Prostate gland (tissue), 2 donors: ENCODE measurements around the gene SYNM. TPM values are rescaled to one million over a fixed set of nuclear protein-coding genes. Genes with fewer than 3 reads are reported as not detected.

Experiments
- DNase-seq: peaks from one replicate; pipeline ENCODE4 v3.0.0-alpha.2; 2019; ENCODE audit warnings: low spot score
- H3K27ac ChIP-seq, 2 donors: fragments of 200-600 bp; sonication (generic); 2 replicates each; pipeline ENCODE4 v1.5.1; 2017 to 2019
- H3K27me3 ChIP-seq: fragments of 200-600 bp; sonication (generic); replicated peaks from 2 replicates; pipeline ENCODE4 v1.5.1; 2019; ENCODE audit not compliant: insufficient read depth
- H3K36me3 ChIP-seq, 2 donors: fragments of 200-600 bp; sonication (generic); 1 replicate in 1 of 2; 2 replicates in 1 of 2; pipeline versions ENCODE4 v1.5.1 to v1.8.1; 2017 to 2019
- H3K4me1 ChIP-seq: fragments of 200-600 bp; sonication (generic); replicated peaks from 2 replicates; pipeline ENCODE4 v1.5.1; 2019
- H3K4me3 ChIP-seq, 2 donors: fragments of 200-600 bp; sonication (generic); 2 replicates each; pipeline ENCODE4 v1.5.1; 2017 to 2019
- H3K9me3 ChIP-seq: fragments of 200-600 bp; sonication (generic); 2 replicates; pipeline ENCODE4 v1.5.1; 2017
- POLR2A ChIP-seq: fragments of 450-650 bp; IDR thresholded peaks from one replicate; pipeline ENCODE4 v1.6.1; 2016; ENCODE audit warnings: antibody characterized with exemption, mild to moderate bottlenecking
- POLR2AphosphoS5 ChIP-seq: sonication (generic); formaldehyde crosslinking; IDR thresholded peaks from one replicate; pipeline ENCODE4 v1.6.1; 2017; ENCODE audit warnings: antibody characterized with exemption
- WGBS: methylation state at CpG from one replicate; pipeline ENCODE4 v1.1.5; 2018; 5-methylcytosine and 5-hydroxymethylcytosine counted together
- intact Hi-C: fragments of 100-400 bp; cut with DNase I; formaldehyde crosslinking; loops from one replicate; pipeline ENCODE4 v1.14.2; 2022
- total RNA-seq, 2 donors: library from RNA; depleted of rRNA; stranded (reverse); fragments of >200 nt; gene quantifications; one replicate each; pipeline ENCODE4 v1.1.0, GENCODE V29; 2016
- TF ChIP-seq, protein P1 (sequence below), 4 experiments: fragments of 200-600 bp in 2 of 4; fragments of 450-650 bp in 2 of 4; sonication (generic) in 2 of 4; IDR thresholded peaks; 1 replicate in 3 of 4; 2 replicates in 1 of 4; pipeline ENCODE4 v1.5.1; 2016 to 2019; ENCODE audit warnings: antibody characterized with exemption in 4 of 4, mild to moderate bottlenecking in 2 of 4, moderate library complexity in 2 of 4

The SYNM gene
- total RNA-seq, 2 donors from 2014 or later = 181 to 185 TPM

DNA sequence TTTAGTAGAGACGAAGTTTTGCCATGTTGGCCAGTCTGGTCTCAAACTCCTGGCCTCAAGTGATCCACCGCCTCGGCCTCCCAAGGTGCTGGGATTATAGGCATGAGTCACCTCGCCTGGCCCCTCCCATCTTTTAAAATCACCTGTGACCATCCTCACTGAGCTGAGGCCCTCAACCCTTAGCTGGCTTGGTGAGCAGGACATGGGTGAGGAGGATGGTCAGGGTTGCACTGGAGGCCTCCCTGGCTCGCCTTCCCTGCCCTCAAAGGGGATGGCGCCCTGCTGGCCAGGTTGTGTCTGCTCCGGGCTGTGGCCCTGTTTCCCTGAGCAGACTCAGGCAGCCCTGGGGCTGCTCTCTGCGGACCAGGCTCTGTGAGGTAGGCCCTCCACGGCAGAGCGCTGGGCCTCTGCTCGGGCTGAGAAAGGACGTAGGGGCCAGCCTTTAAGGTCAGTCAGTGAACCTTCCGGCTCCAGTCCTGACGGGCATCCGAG lies 33.7 kb downstream of the SYNM start:
- intact Hi-C loops = no loop called here
- H3K27ac ChIP-seq = peak overlapping the region in 1 of 2 donors; percentile 11
- no peaks in the 10 kb centered on the region for H3K9me3 ChIP-seq
- H3K27me3 ChIP-seq = no peaks in the 10 kb centered on the region
- H3K4me3 ChIP-seq = no peak overlapping the region
- no peak for TF ChIP-seq POLR2A
- TF ChIP-seq, protein P1, sequence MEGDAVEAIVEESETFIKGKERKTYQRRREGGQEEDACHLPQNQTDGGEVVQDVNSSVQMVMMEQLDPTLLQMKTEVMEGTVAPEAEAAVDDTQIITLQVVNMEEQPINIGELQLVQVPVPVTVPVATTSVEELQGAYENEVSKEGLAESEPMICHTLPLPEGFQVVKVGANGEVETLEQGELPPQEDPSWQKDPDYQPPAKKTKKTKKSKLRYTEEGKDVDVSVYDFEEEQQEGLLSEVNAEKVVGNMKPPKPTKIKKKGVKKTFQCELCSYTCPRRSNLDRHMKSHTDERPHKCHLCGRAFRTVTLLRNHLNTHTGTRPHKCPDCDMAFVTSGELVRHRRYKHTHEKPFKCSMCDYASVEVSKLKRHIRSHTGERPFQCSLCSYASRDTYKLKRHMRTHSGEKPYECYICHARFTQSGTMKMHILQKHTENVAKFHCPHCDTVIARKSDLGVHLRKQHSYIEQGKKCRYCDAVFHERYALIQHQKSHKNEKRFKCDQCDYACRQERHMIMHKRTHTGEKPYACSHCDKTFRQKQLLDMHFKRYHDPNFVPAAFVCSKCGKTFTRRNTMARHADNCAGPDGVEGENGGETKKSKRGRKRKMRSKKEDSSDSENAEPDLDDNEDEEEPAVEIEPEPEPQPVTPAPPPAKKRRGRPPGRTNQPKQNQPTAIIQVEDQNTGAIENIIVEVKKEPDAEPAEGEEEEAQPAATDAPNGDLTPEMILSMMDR (IDR thresholded peaks at IDR 0.05) = no peak
- no peak for TF ChIP-seq POLR2AphosphoS5
- no peaks in the 10 kb centered on the region for H3K4me1 ChIP-seq
- DNase-seq = no peak
- no peaks in the 10 kb centered on the region for H3K36me3 ChIP-seq
- WGBS = 93% methylated on average over 15 of the region's 15 CpGs

DNA sequence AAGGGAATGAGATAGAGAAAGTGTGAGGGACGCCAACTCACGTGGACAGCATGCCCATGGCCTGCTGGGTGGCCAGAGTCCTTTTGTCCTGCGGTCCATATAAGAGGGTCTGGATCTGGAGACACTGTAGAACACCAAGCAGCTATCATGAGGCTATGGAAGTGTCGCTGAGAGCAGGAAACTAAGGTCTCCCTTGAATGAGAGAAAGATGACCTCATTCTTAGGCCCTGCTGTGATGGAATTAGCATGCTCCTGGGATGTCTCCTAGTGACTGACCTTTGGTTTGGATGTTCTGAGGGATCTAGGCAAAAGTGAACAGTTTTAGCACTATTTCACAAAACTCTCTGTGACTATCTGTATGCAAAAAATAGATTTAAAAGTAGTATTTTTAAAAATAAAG lies 34.4 kb downstream of the SYNM start:
- TF ChIP-seq, protein P1 (IDR thresholded peaks at IDR 0.05) = no peak
- TF ChIP-seq POLR2AphosphoS5 = no peak
- intact Hi-C loops = no loop called here
- Histone ChIP-seq H3K4me3 (no peak overlapping the region), H3K27ac (peak overlapping the region in 1 of 2 donors; percentile 11), H3K27me3 (no peaks in the 10 kb centered on the region), H3K36me3 (no peaks in the 10 kb centered on the region), H3K4me1 (peaks cover 4% of the 10 kb centered on the region), H3K9me3 (no peaks in the 10 kb centered on the region)
- no peak for DNase-seq
- WGBS = 86% methylated on average over 4 of the region's 4 CpGs

DNA sequence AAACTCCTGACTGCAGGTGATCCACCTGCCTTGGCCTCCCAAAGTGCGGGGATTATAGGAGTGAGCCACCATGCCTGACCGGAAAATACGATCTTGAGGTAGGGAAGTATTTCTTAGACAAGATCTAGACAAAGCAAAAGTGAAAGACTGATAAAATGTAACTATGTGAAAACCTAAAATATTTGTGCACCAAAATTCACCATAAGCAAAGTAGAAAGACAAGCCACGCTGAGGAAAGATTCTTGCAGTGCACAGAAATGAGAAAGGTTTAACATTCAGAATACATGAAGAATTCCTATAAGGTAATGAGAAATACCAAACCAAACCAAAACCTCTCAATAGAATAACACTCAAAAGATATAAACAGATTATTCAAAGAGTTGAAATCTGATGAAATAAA lies 35.7 kb downstream of the SYNM start:
- WGBS = 94% methylated on average over 4 of the region's 4 CpGs
- Histone ChIP-seq H3K4me3 (no peak overlapping the region), H3K27ac (no peak overlapping the region), H3K9me3 (no peaks in the 10 kb centered on the region), H3K36me3 (no peaks in the 10 kb centered on the region), H3K4me1 (peaks cover 4% of the 10 kb centered on the region), H3K27me3 (no peaks in the 10 kb centered on the region)
- intact Hi-C loops = no loop called here
- TF ChIP-seq, protein P1 (IDR thresholded peaks at IDR 0.05) = no peak
- no peak for DNase-seq

DNA sequence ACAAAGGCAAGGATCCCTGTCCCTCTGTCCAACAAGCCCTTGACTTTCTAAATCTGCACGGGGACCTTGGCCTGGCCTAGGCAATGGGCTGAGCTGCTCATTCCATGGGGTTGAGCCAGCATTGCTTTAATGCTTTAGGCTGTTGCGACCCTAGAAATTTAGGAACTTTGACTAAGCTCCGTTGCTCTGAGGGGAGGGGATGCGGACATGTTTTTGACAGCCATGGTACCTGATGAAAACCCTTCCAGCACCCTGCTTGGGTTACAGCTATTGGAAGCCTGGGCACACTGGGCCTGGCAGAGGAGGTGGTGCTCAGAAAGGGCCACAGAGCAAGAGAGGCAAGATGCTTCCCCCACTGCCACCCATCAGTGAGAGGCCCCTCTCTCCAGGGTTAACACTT lies 37.1 kb downstream of the SYNM start:
- no peak for DNase-seq
- H3K4me3 ChIP-seq = no peak overlapping the region
- H3K27me3 ChIP-seq = no peaks in the 10 kb centered on the region
- TF ChIP-seq POLR2AphosphoS5 (no peak), POLR2A (no peak)
- TF ChIP-seq, protein P1 (IDR thresholded peaks at IDR 0.05) = no peak
- WGBS = 69% methylated on average over 4 of the region's 4 CpGs
- H3K36me3 ChIP-seq = no peaks in the 10 kb centered on the region
- intact Hi-C loops = no loop called here
- peak overlapping the region; percentile 46 to 64 for H3K27ac ChIP-seq
- H3K9me3 ChIP-seq = no peaks in the 10 kb centered on the region
- H3K4me1 ChIP-seq = peaks cover 4% of the 10 kb centered on the region

DNA sequence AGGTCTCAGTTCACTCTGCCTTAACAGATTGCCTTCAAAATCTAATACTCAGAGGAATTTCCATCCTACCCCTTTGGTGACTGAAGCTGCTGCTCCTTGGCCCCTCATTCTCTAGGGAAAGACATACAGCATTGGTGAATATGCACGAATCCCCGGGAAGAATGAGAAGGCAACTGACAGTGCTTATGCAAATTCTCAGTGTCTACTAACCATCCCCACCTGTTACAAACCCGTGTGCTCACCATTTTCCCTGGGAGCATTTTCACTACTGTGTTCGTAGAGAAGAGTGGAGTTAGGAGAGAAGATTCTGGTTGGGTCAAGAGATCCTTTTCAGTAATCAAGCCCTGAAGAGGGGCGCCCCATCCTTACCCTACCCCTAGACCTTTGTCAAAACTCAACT lies 37.7 kb downstream of the SYNM start:
- H3K9me3 ChIP-seq = no peaks in the 10 kb centered on the region
- WGBS = 68% methylated on average over 5 of the region's 5 CpGs
- H3K36me3 ChIP-seq = no peaks in the 10 kb centered on the region
- TF ChIP-seq, protein P1 (IDR thresholded peaks at IDR 0.05) = no peak
- no peak for TF ChIP-seq POLR2AphosphoS5
- TF ChIP-seq POLR2A = no peak
- intact Hi-C loops = no loop called here
- H3K27me3 ChIP-seq = no peaks in the 10 kb centered on the region
- H3K4me1 ChIP-seq = peaks cover 4% of the 10 kb centered on the region
- H3K27ac ChIP-seq = peak overlapping the region; percentile 60 to 64
- no peak for DNase-seq
- H3K4me3 ChIP-seq = no peak overlapping the region
